ENCODE measurements around the gene TMA7.

DNA sequence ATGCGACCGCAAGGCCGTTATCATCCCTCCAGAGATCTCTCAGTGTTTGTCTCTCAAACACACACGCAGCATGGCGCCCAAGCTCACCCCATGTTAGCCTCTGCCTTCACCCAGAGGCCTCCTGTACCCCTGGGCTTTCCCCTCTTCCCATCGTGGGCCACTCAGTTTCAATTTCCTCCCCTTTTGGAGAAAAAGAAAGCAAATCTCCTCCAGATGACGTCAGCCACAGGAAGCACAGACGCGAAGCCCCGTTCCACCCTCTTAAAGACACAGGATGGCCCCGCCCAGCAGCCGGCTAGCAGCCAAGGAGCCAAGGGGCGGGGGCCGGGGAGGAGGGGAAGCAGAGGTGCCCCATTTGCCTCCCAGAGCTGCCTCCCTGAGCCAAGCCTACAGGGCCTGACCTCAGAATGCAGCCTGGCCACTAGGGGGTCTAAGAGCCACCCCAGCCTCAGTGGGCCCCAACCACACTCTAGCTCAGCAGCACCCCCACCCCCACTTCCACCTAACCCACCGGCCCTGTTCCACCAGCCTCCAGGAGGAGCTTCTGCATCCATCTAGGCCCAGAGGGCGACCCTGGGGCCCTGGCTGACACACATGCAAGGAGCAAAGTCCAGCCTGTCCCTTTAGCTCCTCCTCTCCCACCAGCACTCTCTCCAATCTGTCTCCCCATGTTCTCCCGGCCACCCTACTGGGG lies 33.0 kb downstream of the TMA7 start:
- TF ChIP-seq, protein P1, sequence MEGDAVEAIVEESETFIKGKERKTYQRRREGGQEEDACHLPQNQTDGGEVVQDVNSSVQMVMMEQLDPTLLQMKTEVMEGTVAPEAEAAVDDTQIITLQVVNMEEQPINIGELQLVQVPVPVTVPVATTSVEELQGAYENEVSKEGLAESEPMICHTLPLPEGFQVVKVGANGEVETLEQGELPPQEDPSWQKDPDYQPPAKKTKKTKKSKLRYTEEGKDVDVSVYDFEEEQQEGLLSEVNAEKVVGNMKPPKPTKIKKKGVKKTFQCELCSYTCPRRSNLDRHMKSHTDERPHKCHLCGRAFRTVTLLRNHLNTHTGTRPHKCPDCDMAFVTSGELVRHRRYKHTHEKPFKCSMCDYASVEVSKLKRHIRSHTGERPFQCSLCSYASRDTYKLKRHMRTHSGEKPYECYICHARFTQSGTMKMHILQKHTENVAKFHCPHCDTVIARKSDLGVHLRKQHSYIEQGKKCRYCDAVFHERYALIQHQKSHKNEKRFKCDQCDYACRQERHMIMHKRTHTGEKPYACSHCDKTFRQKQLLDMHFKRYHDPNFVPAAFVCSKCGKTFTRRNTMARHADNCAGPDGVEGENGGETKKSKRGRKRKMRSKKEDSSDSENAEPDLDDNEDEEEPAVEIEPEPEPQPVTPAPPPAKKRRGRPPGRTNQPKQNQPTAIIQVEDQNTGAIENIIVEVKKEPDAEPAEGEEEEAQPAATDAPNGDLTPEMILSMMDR (IDR thresholded peaks at IDR 0.05) = peak; percentile 26 to 63 (median 38)
- no peak for TF ChIP-seq EP300 (IDR thresholded peaks at IDR 0.05; ENCODE audit: low read depth)
- TF ChIP-seq POLR2AphosphoS5 (IDR thresholded peaks at IDR 0.05) = peak; percentile 76 to 89 (median 88)
